Ishikawa (cell line): ENCODE results near the gene HOXC5.

Experiments
- CEBPB ChIP-seq: IDR thresholded peaks from 2 replicates; pipeline ENCODE4 v1.6.1; 2012
- CREB1 ChIP-seq: IDR thresholded peaks from 2 replicates; pipeline ENCODE4 v1.6.1; 2012; ENCODE audit warnings: low read depth
- EGR1 ChIP-seq: IDR thresholded peaks from 2 replicates; pipeline ENCODE4 v1.6.1; 2012
- EP300 ChIP-seq: IDR thresholded peaks from 2 replicates; pipeline ENCODE4 v1.6.1; 2012; ENCODE audit warnings: borderline replicate concordance
- FOXM1 ChIP-seq: IDR thresholded peaks from 2 replicates; pipeline ENCODE4 v1.6.1; 2012; ENCODE audit warnings: low read depth, borderline replicate concordance
- MAX ChIP-seq: IDR thresholded peaks from 2 replicates; pipeline ENCODE4 v1.6.1; 2012
- NFIC ChIP-seq: IDR thresholded peaks from 2 replicates; pipeline ENCODE4 v1.6.1; 2012
- RAD21 ChIP-seq: IDR thresholded peaks from 2 replicates; pipeline ENCODE4 v1.6.1; 2012; ENCODE audit warnings: low read depth
- REST ChIP-seq: IDR thresholded peaks from 2 replicates; pipeline ENCODE4 v1.6.1; 2012; ENCODE audit warnings: low read depth, mild to moderate bottlenecking
- TAF1 ChIP-seq: IDR thresholded peaks from 2 replicates; pipeline ENCODE4 v1.6.1; 2012; ENCODE audit warnings: low read depth, mild to moderate bottlenecking
- TCF12 ChIP-seq: IDR thresholded peaks from 2 replicates; pipeline ENCODE4 v1.6.1; 2012; ENCODE audit warnings: low read depth
- TEAD4 ChIP-seq: IDR thresholded peaks from 2 replicates; pipeline ENCODE4 v1.6.1; 2012
- USF1 ChIP-seq: IDR thresholded peaks from 2 replicates; pipeline ENCODE4 v1.6.1; 2012
- YY1 ChIP-seq: IDR thresholded peaks from 2 replicates; pipeline ENCODE4 v1.6.1; 2012; ENCODE audit warnings: low read depth
- ZBTB7A ChIP-seq: IDR thresholded peaks from 2 replicates; pipeline ENCODE4 v1.6.1; 2012; ENCODE audit warnings: low read depth

HOXC5 gene

GRCh38 chr12:54003625-54004024, 29.2 kb upstream of the HOXC5 start:
- no peak for TF ChIP-seq USF1
- no peak for TF ChIP-seq ZBTB7A
- no peak for TF ChIP-seq FOXM1
- TF ChIP-seq MAX, result no peak
- no peak for TF ChIP-seq TAF1
- TF ChIP-seq CREB1, result no peak
- no peak for TF ChIP-seq CEBPB
- TF ChIP-seq EGR1, result no peak
- TF ChIP-seq YY1, result no peak
- TF ChIP-seq TCF12, result no peak
- TF ChIP-seq RAD21, result no peak
- no peak for TF ChIP-seq EP300

GRCh38 chr12:54004063-54004840, 28.6 kb upstream of the HOXC5 start:
- TF ChIP-seq ZBTB7A (no peak), RAD21 (peak; percentile 30; the same call in 1 of the 2 replicates), EP300 (no peak), REST (no peak), TCF12 (no peak)

GRCh38 chr12:54004841-54005530, 27.9 kb upstream of the HOXC5 start:
- TF ChIP-seq REST (no peak), TCF12 (no peak), CEBPB (no peak), CREB1 (no peak), NFIC (no peak), RAD21 (no peak), MAX (no peak), YY1 (no peak), FOXM1 (no peak), TAF1 (no peak), EP300 (no peak), USF1 (no peak), TEAD4 (no peak), EGR1 (no peak), ZBTB7A (no peak)

- TF ChIP-seq YY1 (no peak), TAF1 (0 out of 2 replicates have a peak, but pooled peaks have one; percentile 7)
These were observed 27.4 kb upstream of the HOXC5 start for GRCh38 chr12:54005531-54005852.

GRCh38 chr12:54005853-54006558, 26.8 kb upstream of the HOXC5 start:
- peak; percentile 97 for TF ChIP-seq RAD21
- TF ChIP-seq TEAD4, result no peak
- TF ChIP-seq ZBTB7A, result 0 out of 2 replicates have a peak, but pooled peaks have one; percentile 44
- TF ChIP-seq NFIC, result no peak
- TF ChIP-seq YY1, result no peak
- TF ChIP-seq REST, result no peak
- no peak for TF ChIP-seq EGR1
- TF ChIP-seq MAX, result peak; percentile 67
- TF ChIP-seq FOXM1, result no peak
- TF ChIP-seq TAF1, result 0 out of 2 replicates have a peak, but pooled peaks have one; percentile 19
- TF ChIP-seq USF1, result no peak
- no peak for TF ChIP-seq CEBPB
- no peak; the same call in 1 of the 2 replicates for TF ChIP-seq TCF12
- no peak for TF ChIP-seq CREB1
- TF ChIP-seq EP300, result peak; percentile 20; the same call in 1 of the 2 replicates
